ENCODE results near the gene IPCEF1.

IPCEF1 gene

GRCh38 chr6:154356690-154357089 is at the start of gene IPCEF1:
TSS of gene IPCEF1 (minus strand) at chr6:154356803. CDS start at chr6:154265947, 90,856 bp downstream.
- no peak for DNase-seq

- DNase-seq, result no peak
Measured at GRCh38 chr6:154406301-154406700, 49.7 kb upstream of the IPCEF1 start.

GRCh38 chr6:154404791-154405400 is 48.3 kb upstream of the IPCEF1 start:
- DNase-seq, result no peak

GRCh38 chr6:154403788-154404187 is 47.2 kb upstream of the IPCEF1 start:
- DNase-seq, result no peak

GRCh38 chr6:154402081-154402780 is 45.6 kb upstream of the IPCEF1 start:
- no peak for DNase-seq

GRCh38 chr6:154399097-154399496 is 42.5 kb upstream of the IPCEF1 start:
- no peak for DNase-seq

- no peak for DNase-seq
Measured at GRCh38 chr6:154397491-154398195, 41.0 kb upstream of the IPCEF1 start.

GRCh38 chr6:154395878-154396277 is 39.3 kb upstream of the IPCEF1 start:
- no peak for DNase-seq

- DNase-seq, result no peak
Measured at GRCh38 chr6:154395316-154395715, 38.7 kb upstream of the IPCEF1 start.

- no peak for DNase-seq
Measured at GRCh38 chr6:154394571-154394970, 38.0 kb upstream of the IPCEF1 start.

GRCh38 chr6:154390034-154390433 is 33.4 kb upstream of the IPCEF1 start:
- DNase-seq, result no peak

- no peak for DNase-seq
Measured at GRCh38 chr6:154388803-154389202, 32.2 kb upstream of the IPCEF1 start.

- no peak for DNase-seq
Measured at GRCh38 chr6:154386848-154387717, 30.5 kb upstream of the IPCEF1 start.

- DNase-seq, result no peak
Measured at GRCh38 chr6:154384191-154384590, 27.6 kb upstream of the IPCEF1 start.

GRCh38 chr6:154383273-154383672 is 26.7 kb upstream of the IPCEF1 start:
- no peak for DNase-seq

GRCh38 chr6:154382740-154383139 is 26.1 kb upstream of the IPCEF1 start:
- no peak for DNase-seq

- DNase-seq, result no peak
Measured at GRCh38 chr6:154381548-154381947, 24.9 kb upstream of the IPCEF1 start.

GRCh38 chr6:154380741-154381140 is 24.1 kb upstream of the IPCEF1 start:
- DNase-seq, result no peak

GRCh38 chr6:154379585-154379984 is 23.0 kb upstream of the IPCEF1 start:
- no peak for DNase-seq

GRCh38 chr6:154378518-154378917 is 21.9 kb upstream of the IPCEF1 start:
- DNase-seq, result no peak

- no peak for DNase-seq
Measured at GRCh38 chr6:154377726-154378125, 21.1 kb upstream of the IPCEF1 start.

GRCh38 chr6:154373971-154374370 is 17.4 kb upstream of the IPCEF1 start:
- DNase-seq, result no peak

- no peak for DNase-seq
Measured at GRCh38 chr6:154371281-154371680, 14.7 kb upstream of the IPCEF1 start.

Data from activated CD4-positive, CD25-positive, alpha-beta regulatory T cell treated with anti-CD3 and anti-CD28 coated beads, Interleukin-2, amount 50 U/mL, for 72 hours (primary cell).